SK-N-SH (cell line): Measurements from ENCODE around the gene HS6ST3. TPM values are rescaled to one million over a fixed set of nuclear protein-coding genes. Genes with fewer than 3 reads are reported as not detected.

Source experiments
- CTCF ChIA-PET: fragments of 300-600, 350-600 bp; formaldehyde crosslinking; extraction: SDS; loops from one replicate; lab custom pipeline; 2021; lab: Yijun Ruan, JAX
- POLR2A ChIA-PET: fragments of 350-600 bp; sonication (Branson Sonifier 250); formaldehyde crosslinking; extraction: SDS; loops from one replicate; lab custom pipeline; 2020; ENCODE audit warnings: antibody characterized with exemption, inconsistent platforms; lab: Yijun Ruan, JAX
- DNase-seq: peaks from one replicate; pipeline ENCODE4 v3.0.0; 2012
- H2AFZ ChIP-seq: fragments of 200-600 bp; sonication (generic); 2 replicates; pipeline ENCODE4 v1.8.1; 2016; ENCODE audit warnings: antibody characterized with exemption, mild to moderate bottlenecking, low read depth
- H3F3A ChIP-seq: fragments of 200-600 bp; sonication (generic); replicated peaks from 2 replicates; pipeline ENCODE3; 2016; ENCODE audit warnings: antibody characterized with exemption, mild to moderate bottlenecking; ENCODE audit not compliant: insufficient read depth
- H3K27ac ChIP-seq, 2 experiments: fragments of 200-500 bp in 1 of 2; fragments of 200-600 bp in 1 of 2; sonication (Bioruptor generic) in 1 of 2; sonication (generic), shearing (Covaris generic) in 1 of 2; 2 replicates each; pipeline versions ENCODE4 v1.5.1 to v1.6.1; 2014 to 2016; ENCODE audit warnings: low read depth in 2 of 2, inconsistent platforms in 1 of 2, low read length in 1 of 2, mild to moderate bottlenecking in 1 of 2, mixed read lengths in 1 of 2
- H3K27me3 ChIP-seq: fragments of 200-600 bp; sonication (generic), shearing (Covaris generic); 2 replicates; pipeline ENCODE4 v1.6.1; 2016; ENCODE audit warnings: mixed run types; ENCODE audit not compliant: insufficient read depth
- H3K36me3 ChIP-seq, 2 experiments: fragments of 200-500 bp in 1 of 2; fragments of 200-600 bp in 1 of 2; sonication (Bioruptor generic) in 1 of 2; sonication (generic) in 1 of 2; replicated peaks in 1 of 2; 2 replicates each; pipeline versions ENCODE3 to v1.5.1; 2014 to 2016; ENCODE audit warnings: low read length in 1 of 2, mild to moderate bottlenecking in 1 of 2; ENCODE audit not compliant: insufficient read depth in 2 of 2, control insufficient read depth in 1 of 2
- H3K4me1 ChIP-seq, 2 experiments: fragments of 200-500 bp in 1 of 2; fragments of 200-600 bp in 1 of 2; sonication (Bioruptor generic) in 1 of 2; sonication (generic), shearing (Covaris generic) in 1 of 2; 2 replicates each; pipeline versions ENCODE4 v1.5.1 to v1.6.1; 2014 to 2016; ENCODE audit warnings: low read depth in 1 of 2, low read length in 1 of 2, mixed run types in 1 of 2; ENCODE audit not compliant: insufficient read depth in 2 of 2, control insufficient read depth in 1 of 2
- H3K4me2 ChIP-seq: fragments of 200-600 bp; sonication (generic), shearing (Covaris generic); 2 replicates; pipeline ENCODE4 v1.6.1; 2017; ENCODE audit warnings: mixed run types
- H3K4me3 ChIP-seq, 2 experiments: fragments of 200-500 bp in 1 of 2; fragments of 200-600 bp in 1 of 2; sonication (Bioruptor generic) in 1 of 2; sonication (generic), shearing (Covaris generic) in 1 of 2; 2 replicates each; pipeline versions ENCODE4 v1.5.1 to v1.8.1; 2014 to 2016; ENCODE audit warnings: low read depth in 2 of 2, inconsistent platforms in 1 of 2, low read length in 1 of 2, mild to moderate bottlenecking in 1 of 2, mixed read lengths in 1 of 2, moderate library complexity in 1 of 2
- H3K79me2 ChIP-seq: fragments of 200-600 bp; sonication (generic); 2 replicates; pipeline ENCODE4 v1.8.1; 2017; ENCODE audit warnings: mild to moderate bottlenecking; ENCODE audit not compliant: insufficient read depth
- H3K9ac ChIP-seq: fragments of 200-600 bp; sonication (generic); 2 replicates; pipeline ENCODE4 v1.6.1; 2017; ENCODE audit warnings: mixed run types
- H3K9me2 ChIP-seq: fragments of 200-600 bp; sonication (generic); 2 replicates; pipeline ENCODE4 v1.6.1; 2017; ENCODE audit warnings: mixed run types
- H3K9me3 ChIP-seq: fragments of 200-600 bp; sonication (generic); 2 replicates; pipeline ENCODE4 v1.6.1; 2017; ENCODE audit warnings: mixed run types, mild to moderate bottlenecking, moderate library complexity
- H4K20me1 ChIP-seq: fragments of 200-600 bp; sonication (generic); 2 replicates; pipeline ENCODE4 v1.6.1; 2017; ENCODE audit warnings: mild to moderate bottlenecking, mixed run types; ENCODE audit not compliant: insufficient read depth
- FOSL2 ChIP-seq: IDR thresholded peaks from 2 replicates; pipeline ENCODE4 v1.4.0; 2012; ENCODE audit warnings: low read depth, mild to moderate bottlenecking, moderate library complexity, borderline replicate concordance
- FOXJ3 ChIP-seq: sonication (generic); formaldehyde crosslinking; IDR thresholded peaks from 2 replicates; pipeline ENCODE4 v1.5.1; 2020; ENCODE audit warnings: mild to moderate bottlenecking, missing genetic modification reagents
- GABPA ChIP-seq: IDR thresholded peaks from 2 replicates; pipeline ENCODE4 v1.4.0; 2012; ENCODE audit warnings: low read depth, mild to moderate bottlenecking
- GATA2 ChIP-seq: sonication (generic); formaldehyde crosslinking; IDR thresholded peaks from 2 replicates; pipeline ENCODE4 v1.5.0; 2020; ENCODE audit warnings: mild to moderate bottlenecking, missing genetic modification reagents
- JUND ChIP-seq: IDR thresholded peaks from 2 replicates; pipeline ENCODE4 v1.4.0; 2012
- MEF2A ChIP-seq: IDR thresholded peaks from 2 replicates; pipeline ENCODE4 v1.4.0; 2012; ENCODE audit warnings: low read depth, borderline replicate concordance
- NFIC ChIP-seq: IDR thresholded peaks from 2 replicates; pipeline ENCODE4 v1.4.0; 2012; ENCODE audit warnings: borderline replicate concordance
- POLR2AphosphoS5 ChIP-seq: IDR thresholded peaks from 2 replicates; pipeline ENCODE4 v1.6.1; 2012; ENCODE audit warnings: low read depth, low read length
- RAD21 ChIP-seq: IDR thresholded peaks from 2 replicates; pipeline ENCODE4 v1.6.1; 2012; ENCODE audit warnings: mild to moderate bottlenecking, low read length
- RCOR1 ChIP-seq: fragments of 150-350 bp; IDR thresholded peaks from 2 replicates; pipeline ENCODE4 v1.6.1; 2017; ENCODE audit warnings: antibody characterized with exemption, low read length
- RFX5 ChIP-seq: IDR thresholded peaks from 2 replicates; pipeline ENCODE4 v1.6.1; 2012; ENCODE audit warnings: mild to moderate bottlenecking, improper control_type of control experiment, low read length
- RXRA ChIP-seq: IDR thresholded peaks from 2 replicates; pipeline ENCODE4 v1.4.0; 2012; ENCODE audit warnings: low read depth, mild to moderate bottlenecking, borderline replicate concordance
- SMC3 ChIP-seq: IDR thresholded peaks from 2 replicates; pipeline ENCODE4 v1.6.1; 2012; ENCODE audit warnings: low read depth, low read length, improper control_type of control experiment
- TAF1 ChIP-seq: IDR thresholded peaks from 2 replicates; pipeline ENCODE4 v1.6.1; 2012; ENCODE audit warnings: low read depth, mild to moderate bottlenecking, low read length, moderate library complexity, borderline replicate concordance
- TCF12 ChIP-seq: IDR thresholded peaks from 2 replicates; pipeline ENCODE4 v1.4.0; 2012
- TEAD4 ChIP-seq: IDR thresholded peaks from 2 replicates; pipeline ENCODE4 v1.4.0; 2012; ENCODE audit warnings: mild to moderate bottlenecking, borderline replicate concordance; ENCODE audit not compliant: insufficient read depth
- ZBTB33 ChIP-seq: IDR thresholded peaks from 2 replicates; pipeline ENCODE4 v1.4.0; 2012; ENCODE audit warnings: low read depth, borderline replicate concordance
- WGBS: methylation state at CpG from one replicate; pipeline ENCODE4 v1.1.6; 2017; ENCODE audit warnings: low lambda C conversion rate; 5-methylcytosine and 5-hydroxymethylcytosine counted together
- polyA plus RNA-seq, 3 experiments: library from polyadenylated mRNA; depleted of rRNA; stranded (reverse); fragments of >200 nt; gene quantifications; 2 replicates each; pipeline ENCODE4 v1.2.3, GENCODE V29; 2012
- TF ChIP-seq, protein P1 (sequence below): fragments of 150-350 bp; IDR thresholded peaks from 2 replicates; pipeline ENCODE4 v1.6.1; 2017; ENCODE audit warnings: antibody characterized with exemption, low read length, low read depth, borderline replicate concordance
- TF ChIP-seq, protein P2 (sequence below): IDR thresholded peaks from 2 replicates; pipeline ENCODE4 v1.4.0; 2012; ENCODE audit warnings: low read depth

Gene HS6ST3
- polyA plus RNA-seq, 1 of the 3 experiments (the other 2 are of a cell fraction) = under 0.01 TPM

DNA sequence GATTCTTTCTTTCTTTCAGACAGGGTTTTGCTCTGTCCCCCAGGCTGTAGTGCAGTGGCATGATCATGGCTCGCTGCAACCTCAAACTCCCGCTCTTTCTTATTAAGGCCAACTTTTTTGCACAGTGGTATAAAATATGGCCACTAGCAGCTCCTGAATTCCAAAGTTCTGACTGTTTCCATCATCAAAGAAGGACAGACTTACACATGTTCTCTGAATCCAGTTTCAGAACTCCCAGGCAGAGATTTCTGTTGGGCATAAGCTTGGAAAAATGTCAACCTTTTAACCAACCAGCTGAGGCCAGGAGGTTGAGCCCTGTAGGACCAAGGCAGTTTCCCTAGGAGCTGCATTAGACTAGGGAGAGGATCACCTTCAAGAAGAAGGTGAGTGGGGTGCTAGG is 184.1 kb downstream of the HS6ST3 start (continued):
- TF ChIP-seq GATA2 (CRISPR knock-in tag) = no peak
- no peak for TF ChIP-seq NFIC
- TF ChIP-seq SMC3 = no peak
- TF ChIP-seq, all 33 proteins: peak for 0

DNA sequence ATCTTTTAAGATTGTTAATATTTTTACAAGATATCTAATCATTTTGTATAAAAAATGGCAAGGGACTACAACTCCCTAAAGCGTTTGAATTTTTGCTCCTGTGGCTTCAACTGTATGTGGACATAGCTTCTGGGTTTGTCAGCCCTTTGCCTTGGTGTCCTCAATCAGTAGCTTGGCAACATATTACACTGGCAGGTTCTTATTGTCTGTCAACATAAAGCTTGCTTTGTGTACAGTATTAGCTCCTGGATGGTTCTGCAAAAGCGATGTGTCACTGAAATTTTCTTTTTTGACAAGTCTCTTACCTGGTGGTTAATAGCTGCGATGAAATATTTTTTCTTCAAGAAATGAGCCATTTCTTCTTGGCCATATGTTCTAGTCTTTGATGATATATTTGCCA is 190.0 kb downstream of the HS6ST3 start:
- no peak overlapping the region for H3K9ac ChIP-seq
- DNase-seq = no peak
- CTCF ChIA-PET = no interaction called here
- POLR2A ChIA-PET = no interaction called here
- H3K4me3 ChIP-seq = no peak overlapping the region
- no peaks in the 10 kb centered on the region for H3K27me3 ChIP-seq
- H3K4me2 ChIP-seq = no peak overlapping the region
- TF ChIP-seq RAD21 = no peak
- no peak for TF ChIP-seq RCOR1
- TF ChIP-seq POLR2AphosphoS5 = no peak
- TF ChIP-seq JUND = no peak
- TF ChIP-seq RXRA = no peak
- TF ChIP-seq RFX5 = no peak
- no peak for TF ChIP-seq SMC3
- TF ChIP-seq ZBTB33 = no peak
- TF ChIP-seq NFIC = no peak
- TF ChIP-seq MEF2A = no peak
- TF ChIP-seq, protein P1, sequence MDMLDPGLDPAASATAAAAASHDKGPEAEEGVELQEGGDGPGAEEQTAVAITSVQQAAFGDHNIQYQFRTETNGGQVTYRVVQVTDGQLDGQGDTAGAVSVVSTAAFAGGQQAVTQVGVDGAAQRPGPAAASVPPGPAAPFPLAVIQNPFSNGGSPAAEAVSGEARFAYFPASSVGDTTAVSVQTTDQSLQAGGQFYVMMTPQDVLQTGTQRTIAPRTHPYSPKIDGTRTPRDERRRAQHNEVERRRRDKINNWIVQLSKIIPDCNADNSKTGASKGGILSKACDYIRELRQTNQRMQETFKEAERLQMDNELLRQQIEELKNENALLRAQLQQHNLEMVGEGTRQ = no peak
- TF ChIP-seq, protein P2, sequence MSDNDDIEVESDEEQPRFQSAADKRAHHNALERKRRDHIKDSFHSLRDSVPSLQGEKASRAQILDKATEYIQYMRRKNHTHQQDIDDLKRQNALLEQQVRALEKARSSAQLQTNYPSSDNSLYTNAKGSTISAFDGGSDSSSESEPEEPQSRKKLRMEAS = no peak
- TF ChIP-seq FOXJ3 (CRISPR knock-in tag) = no peak
- no peak for TF ChIP-seq FOSL2
- H3K4me1 ChIP-seq = no peaks in the 10 kb centered on the region
- no peaks in the 10 kb centered on the region for H3K9me2 ChIP-seq
- no peaks in the 10 kb centered on the region for H4K20me1 ChIP-seq
- no peaks in the 10 kb centered on the region for H3K36me3 ChIP-seq
- no peaks in the 10 kb centered on the region for H3K9me3 ChIP-seq
- no peaks in the 10 kb centered on the region for H3K79me2 ChIP-seq
- 41% methylated on average over 3 of the region's 3 CpGs for WGBS
- H2AFZ ChIP-seq = no peak overlapping the region
- H3F3A ChIP-seq = no peaks in the 10 kb centered on the region
- H3K27ac ChIP-seq = no peak overlapping the region

DNA sequence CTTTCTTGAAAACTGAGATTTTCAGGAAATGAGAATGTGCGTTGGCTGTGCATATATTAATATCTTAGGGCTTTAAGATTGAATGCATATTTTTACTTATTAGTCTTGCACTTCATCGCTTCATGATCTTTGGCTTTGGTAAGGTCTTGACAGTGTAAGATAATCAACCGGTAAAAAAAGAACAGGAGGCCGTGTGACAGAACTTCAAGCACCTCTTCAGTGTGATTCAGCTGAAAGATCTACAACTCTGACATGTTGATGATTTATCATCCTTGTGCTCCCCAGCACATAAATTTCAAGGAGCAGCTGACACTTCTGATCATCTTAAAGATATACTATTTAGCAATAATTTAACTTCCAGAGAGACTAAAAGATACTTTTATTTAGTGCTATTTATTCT is 195.1 kb downstream of the HS6ST3 start:
- WGBS = 54% methylated on average over 4 of the region's 4 CpGs
- CTCF ChIA-PET = no interaction called here

More for the DNA sequence above, 195.1 kb downstream of the HS6ST3 start:
- H3K4me3 ChIP-seq = no peak overlapping the region
- H3K27me3 ChIP-seq = no peaks in the 10 kb centered on the region
- no peaks in the 10 kb centered on the region for H3K79me2 ChIP-seq
- no peaks in the 10 kb centered on the region for H3K36me3 ChIP-seq
- no peaks in the 10 kb centered on the region for H3F3A ChIP-seq
- H3K9me3 ChIP-seq = no peaks in the 10 kb centered on the region
- H4K20me1 ChIP-seq = no peaks in the 10 kb centered on the region
- no peak overlapping the region for H3K9ac ChIP-seq
- H3K27ac ChIP-seq = no peak overlapping the region
- H2AFZ ChIP-seq = no peak overlapping the region
- DNase-seq = no peak
- no peaks in the 10 kb centered on the region for H3K9me2 ChIP-seq
- H3K4me1 ChIP-seq = no peaks in the 10 kb centered on the region; a peak in 2 of 4 replicates
- H3K4me2 ChIP-seq = no peak overlapping the region
- TF ChIP-seq TAF1 (no peak), RXRA (no peak), FOSL2 (no peak), TCF12 (no peak), ZBTB33 (no peak), TEAD4 (no peak), FOXJ3 (CRISPR knock-in tag) (no peak), MEF2A (no peak), JUND (no peak), GABPA (no peak), POLR2AphosphoS5 (no peak)
- POLR2A ChIA-PET = no interaction called here
